ENCODE measurements around the gene CCR7. TPM values are rescaled to one million over a fixed set of nuclear protein-coding genes. Genes with fewer than 3 reads are reported as not detected.

CCR7 gene
- total RNA-seq, 2 donors from 2014 or later = 0.53 TPM; not detected in 1

DNA sequence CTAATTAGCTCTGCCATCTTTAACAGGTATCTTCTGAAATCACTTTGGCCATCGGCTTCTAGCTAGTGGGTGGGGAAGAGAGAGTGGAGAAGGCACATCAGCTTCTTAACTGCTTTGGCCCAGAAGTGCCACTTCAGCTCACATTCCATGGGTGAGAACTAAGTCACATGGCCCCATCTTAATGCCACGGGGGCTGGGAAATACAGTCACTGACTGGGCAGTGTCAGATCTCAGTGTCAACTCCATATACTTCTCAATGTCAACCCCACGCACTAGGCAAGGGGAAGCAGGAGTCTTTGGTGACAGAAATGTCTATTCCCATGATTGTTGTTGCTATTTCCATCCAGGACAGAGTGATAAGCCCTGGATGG, 29.4 kb downstream of the CCR7 start:
- Histone ChIP-seq H3K4me1 (ENCODE audit: control insufficient read depth, insufficient read depth, low read length) (peaks cover 12% of the 10 kb centered on the region), H3K36me3 (ENCODE audit: control insufficient read depth, insufficient read depth, low read length) (no peaks in the 10 kb centered on the region), H3K27me3 (ENCODE audit: control insufficient read depth, insufficient read depth, low read length, poor library complexity, severe bottlenecking) (no peaks in the 10 kb centered on the region), H3K9ac (ENCODE audit: extremely low read depth, low read length, poor library complexity, severe bottlenecking) (no peak overlapping the region), H3K4me3 (ENCODE audit: low read length) (no peak overlapping the region), H3K27ac (ENCODE audit: low read depth, low read length) (no peak overlapping the region), H3K9me3 (ENCODE audit: control insufficient read depth, low read length) (no peaks in the 10 kb centered on the region)
- Mint-ChIP-seq H3K9me3 (no peaks in the 10 kb centered on the region), H3K27ac (peak overlapping the region; percentile 3), H3K27me3 (ENCODE audit: insufficient read depth) (peaks cover 48% of the 10 kb centered on the region), H3K4me1 (peaks cover 16% of the 10 kb centered on the region), H3K36me3 (ENCODE audit: low read depth) (no peaks in the 10 kb centered on the region), H3K4me3 (no peak overlapping the region)
- TF ChIP-seq, protein P1, sequence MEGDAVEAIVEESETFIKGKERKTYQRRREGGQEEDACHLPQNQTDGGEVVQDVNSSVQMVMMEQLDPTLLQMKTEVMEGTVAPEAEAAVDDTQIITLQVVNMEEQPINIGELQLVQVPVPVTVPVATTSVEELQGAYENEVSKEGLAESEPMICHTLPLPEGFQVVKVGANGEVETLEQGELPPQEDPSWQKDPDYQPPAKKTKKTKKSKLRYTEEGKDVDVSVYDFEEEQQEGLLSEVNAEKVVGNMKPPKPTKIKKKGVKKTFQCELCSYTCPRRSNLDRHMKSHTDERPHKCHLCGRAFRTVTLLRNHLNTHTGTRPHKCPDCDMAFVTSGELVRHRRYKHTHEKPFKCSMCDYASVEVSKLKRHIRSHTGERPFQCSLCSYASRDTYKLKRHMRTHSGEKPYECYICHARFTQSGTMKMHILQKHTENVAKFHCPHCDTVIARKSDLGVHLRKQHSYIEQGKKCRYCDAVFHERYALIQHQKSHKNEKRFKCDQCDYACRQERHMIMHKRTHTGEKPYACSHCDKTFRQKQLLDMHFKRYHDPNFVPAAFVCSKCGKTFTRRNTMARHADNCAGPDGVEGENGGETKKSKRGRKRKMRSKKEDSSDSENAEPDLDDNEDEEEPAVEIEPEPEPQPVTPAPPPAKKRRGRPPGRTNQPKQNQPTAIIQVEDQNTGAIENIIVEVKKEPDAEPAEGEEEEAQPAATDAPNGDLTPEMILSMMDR (conservative IDR thresholded peaks at IDR 0.05) = no peak
- 90 to 92% methylated on average over 2 to 3 of the region's 3 CpGs for WGBS, 2 experiments (ENCODE audit: insufficient coverage in 1 of 2, insufficient read length in 1 of 2)
- DNase-seq = no peak

DNA sequence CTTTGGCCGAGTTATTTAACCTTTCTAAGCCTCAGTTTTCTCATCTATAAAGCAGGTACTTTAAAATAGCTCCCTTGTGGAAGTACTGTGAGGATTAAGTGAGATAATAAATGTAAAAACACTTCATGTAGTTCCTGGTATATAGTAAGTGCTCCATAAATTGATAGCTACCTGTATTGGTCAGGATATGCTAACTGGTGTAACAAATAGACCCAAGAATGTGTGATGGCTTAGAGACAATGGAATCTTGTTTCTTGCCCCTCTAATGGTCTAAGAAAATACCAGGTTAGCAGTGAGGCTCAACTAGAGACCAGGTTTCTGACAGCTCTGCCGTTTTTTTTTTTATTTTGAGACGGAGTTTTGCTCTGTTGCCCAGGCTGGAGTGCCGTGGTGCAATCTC, 29.8 kb downstream of the CCR7 start:
- Histone ChIP-seq H3K4me1 (ENCODE audit: control insufficient read depth, insufficient read depth, low read length) (peaks cover 12% of the 10 kb centered on the region), H3K9me3 (ENCODE audit: control insufficient read depth, low read length) (no peaks in the 10 kb centered on the region), H3K27me3 (ENCODE audit: control insufficient read depth, insufficient read depth, low read length, poor library complexity, severe bottlenecking) (no peaks in the 10 kb centered on the region), H3K27ac (ENCODE audit: low read depth, low read length) (no peak overlapping the region), H3K36me3 (ENCODE audit: control insufficient read depth, insufficient read depth, low read length) (no peaks in the 10 kb centered on the region), H3K9ac (ENCODE audit: extremely low read depth, low read length, poor library complexity, severe bottlenecking) (no peak overlapping the region), H3K4me3 (ENCODE audit: low read length) (no peak overlapping the region)
- Mint-ChIP-seq H3K36me3 (ENCODE audit: low read depth) (no peaks in the 10 kb centered on the region), H3K9me3 (no peaks in the 10 kb centered on the region), H3K27me3 (ENCODE audit: insufficient read depth) (peaks cover 43% of the 10 kb centered on the region), H3K4me1 (peaks cover 16% of the 10 kb centered on the region), H3K4me3 (no peak overlapping the region), H3K27ac (no peak overlapping the region)
- 82 to 95% methylated on average over 3 to 4 of the region's 4 CpGs for WGBS, 2 experiments (ENCODE audit: insufficient coverage in 1 of 2, insufficient read length in 1 of 2)
- no peak for DNase-seq
- TF ChIP-seq, protein P1 (conservative IDR thresholded peaks at IDR 0.05) = no peak

DNA sequence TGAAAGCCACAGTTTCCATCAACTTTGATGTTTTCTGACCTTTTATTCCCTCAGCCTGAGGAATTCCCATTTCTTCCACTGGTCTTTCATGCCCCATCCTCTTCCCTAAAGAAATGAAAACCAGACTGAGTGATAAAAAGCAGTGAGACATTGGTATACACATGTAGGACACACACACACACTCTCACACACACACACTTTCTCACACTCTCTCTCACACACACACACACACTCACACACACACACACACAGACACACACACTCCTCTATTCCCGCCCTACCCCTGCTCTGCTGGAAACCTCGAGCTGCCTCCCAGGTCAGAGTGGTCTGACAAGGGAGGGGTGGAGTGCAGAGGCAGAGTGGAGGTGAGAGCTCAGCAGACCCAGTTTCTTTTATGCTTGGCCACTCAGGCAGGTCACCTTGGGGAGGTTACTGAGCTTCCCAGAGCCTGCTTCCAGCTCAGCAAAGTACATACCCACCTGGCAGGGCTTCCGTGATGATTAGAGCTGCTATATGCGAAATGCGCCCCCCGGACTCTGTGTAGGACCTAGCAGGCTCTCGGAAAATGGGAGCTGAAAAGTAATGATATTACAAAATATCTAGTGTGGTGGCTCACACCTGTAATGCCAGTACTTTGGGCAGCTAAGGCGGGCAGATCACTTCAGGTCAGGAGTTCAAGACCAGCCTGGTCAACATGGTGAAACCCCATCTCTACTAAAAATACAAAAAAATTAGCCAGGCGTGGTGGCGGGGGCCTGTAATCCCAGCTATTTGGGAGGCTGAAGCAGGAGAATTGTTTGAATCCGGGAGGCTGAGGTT, 30.7 kb downstream of the CCR7 start:
- Mint-ChIP-seq H3K36me3 (ENCODE audit: low read depth) (no peaks in the 10 kb centered on the region), H3K4me1 (peaks cover 9% of the 10 kb centered on the region), H3K4me3 (no peak overlapping the region), H3K27me3 (ENCODE audit: insufficient read depth) (peaks cover 36% of the 10 kb centered on the region), H3K27ac (no peak overlapping the region), H3K9me3 (no peaks in the 10 kb centered on the region)
- DNase-seq = peak; percentile 76
- Histone ChIP-seq H3K4me1 (ENCODE audit: control insufficient read depth, insufficient read depth, low read length) (peaks cover 5% of the 10 kb centered on the region), H3K36me3 (ENCODE audit: control insufficient read depth, insufficient read depth, low read length) (no peaks in the 10 kb centered on the region), H3K9ac (ENCODE audit: extremely low read depth, low read length, poor library complexity, severe bottlenecking) (no peak overlapping the region), H3K27me3 (ENCODE audit: control insufficient read depth, insufficient read depth, low read length, poor library complexity, severe bottlenecking) (no peaks in the 10 kb centered on the region), H3K9me3 (ENCODE audit: control insufficient read depth, low read length) (no peaks in the 10 kb centered on the region), H3K4me3 (ENCODE audit: low read length) (no peak overlapping the region), H3K27ac (ENCODE audit: low read depth, low read length) (no peak overlapping the region)
- 92 to 97% methylated on average over 9 to 11 of the region's 11 CpGs for WGBS, 2 experiments (ENCODE audit: insufficient coverage in 1 of 2, insufficient read length in 1 of 2)
- TF ChIP-seq, protein P1 (conservative IDR thresholded peaks at IDR 0.05) = no peak

Data from endodermal cell (in vitro differentiated cells).